Upper lobe of left lung (tissue), 6 donors: ENCODE measurements around the gene RPE. TPM values are rescaled to one million over a fixed set of nuclear protein-coding genes. Genes with fewer than 3 reads are reported as not detected.

Source experiments
- ATAC-seq, 2 donors: fragments of 200-7000 bp; cut with Tn5 transposase; one replicate each; pipeline ENCODE4 v1.9.1; 2022; ENCODE audit warnings: mild to moderate bottlenecking in 2 of 2, moderate library complexity in 2 of 2; ENCODE audit not compliant: low FRiP score in 2 of 2
- DNase-seq, 2 donors: peaks; one replicate each; pipeline ENCODE4 v3.0.0-alpha.2; 2019 to 2020
- H3K27ac ChIP-seq, 4 donors: fragments of 200-600 bp; sonication (generic); one replicate each; pipeline ENCODE4 v1.5.1; 2016 to 2019
- H3K27me3 ChIP-seq, 4 donors: fragments of 200-600 bp; sonication (generic); one replicate each; pipeline ENCODE4 v1.5.1; 2017 to 2019
- H3K36me3 ChIP-seq, 4 donors: fragments of 200-600 bp; sonication (generic); one replicate each; pipeline ENCODE4 v1.5.1; 2016 to 2019
- H3K4me1 ChIP-seq, 4 donors: fragments of 200-600 bp; sonication (generic); one replicate each; pipeline ENCODE4 v1.5.1; 2018 to 2019
- H3K4me3 ChIP-seq, 4 donors: fragments of 200-600 bp; sonication (generic); one replicate each; pipeline ENCODE4 v1.5.1; 2017 to 2019; ENCODE audit warnings: mild to moderate bottlenecking in 2 of 4, moderate library complexity in 1 of 4
- H3K9me3 ChIP-seq, 4 donors: fragments of 200-600 bp; sonication (generic); one replicate each; pipeline ENCODE4 v1.5.1; 2018 to 2019
- EP300 ChIP-seq, 4 donors: sonication (generic); formaldehyde crosslinking; IDR thresholded peaks; one replicate each; pipeline ENCODE4 v1.5.1; 2017; ENCODE audit warnings: antibody characterized with exemption in 4 of 4, control low read depth in 2 of 4
- POLR2A ChIP-seq, 4 donors: fragments of 450-650 bp; IDR thresholded peaks; one replicate each; pipeline ENCODE4 v1.5.1; 2016 to 2017; ENCODE audit warnings: antibody characterized with exemption in 4 of 4, mild to moderate bottlenecking in 2 of 4
- POLR2AphosphoS5 ChIP-seq, 2 donors: sonication (generic); formaldehyde crosslinking; IDR thresholded peaks; one replicate each; pipeline ENCODE4 v1.5.1; 2017; ENCODE audit warnings: antibody characterized with exemption in 2 of 2
- WGBS, 2 donors: methylation state at CpG; one replicate each; pipeline ENCODE4 v1.1.5; 2017 to 2018; 5-methylcytosine and 5-hydroxymethylcytosine counted together
- total RNA-seq, 6 donors: library from RNA; depleted of rRNA in 4 of 6; stranded (reverse); fragments of >200 nt in 4 of 6; gene quantifications; one replicate each; pipeline versions ENCODE4 v1.1.0 to v1.2.1, GENCODE V29; 2016 to 2021
- TF ChIP-seq, protein P1 (sequence below), 6 experiments: fragments of 450-650 bp in 4 of 6; fragments of 200-600 bp in 2 of 6; sonication (generic) in 2 of 6; IDR thresholded peaks; one replicate each; pipeline ENCODE4 v1.5.1; 2016 to 2019; ENCODE audit warnings: antibody characterized with exemption in 6 of 6
- donor health status: DM: no; HTN: no; CAD: no; lungs with moderate emphysema.
- donor health status: DM: no; HTN: yes; CAD: no; lungs with severe emphysema.

RPE gene
- total RNA-seq, 6 donors from 2014 or later: 15.7 to 46.0 (median 34.2) TPM

DNA sequence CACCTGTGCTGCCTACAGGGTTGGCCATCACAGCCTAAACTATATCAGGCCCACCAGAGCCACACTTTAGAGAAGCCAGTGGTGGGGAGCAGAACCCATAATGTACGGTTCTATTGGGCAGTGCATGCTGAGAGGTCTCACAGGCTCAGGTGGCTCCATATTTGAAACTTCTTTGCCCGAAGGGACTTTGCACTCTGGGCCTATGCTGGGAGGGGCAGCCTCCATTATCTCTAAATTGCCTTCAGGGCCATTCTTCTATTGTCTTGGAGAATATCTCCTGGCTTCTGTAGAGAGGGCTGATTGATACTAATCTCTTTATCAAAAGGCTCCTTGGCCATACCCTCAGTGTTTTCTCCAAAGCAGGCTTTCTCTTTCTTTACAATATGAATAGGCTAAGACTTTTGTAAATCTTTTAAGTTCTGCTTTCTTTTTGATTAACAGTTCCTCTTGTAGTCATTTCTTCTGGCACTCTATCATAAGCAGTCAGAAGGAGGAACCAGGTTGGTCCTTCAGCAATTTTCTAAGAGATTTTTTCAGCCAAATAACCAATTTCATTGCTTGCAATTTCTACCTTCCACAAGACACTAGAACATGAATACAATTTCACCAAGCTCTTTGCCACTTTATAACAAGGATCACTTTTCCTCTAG lies 44.5 kb downstream of the RPE start:
- Histone ChIP-seq H3K4me3 (no peak overlapping the region), H3K9me3 (peaks cover 0 to 3% (median 0%) of the 10 kb centered on the region in 4 donors), H3K4me1 (no peaks in the 10 kb centered on the region), H3K36me3 (peaks cover 0 to 18% (median 1%) of the 10 kb centered on the region in 4 donors), H3K27ac (no peak overlapping the region), H3K27me3 (no peaks in the 10 kb centered on the region)
- DNase-seq: no peak
- TF ChIP-seq, protein P1, sequence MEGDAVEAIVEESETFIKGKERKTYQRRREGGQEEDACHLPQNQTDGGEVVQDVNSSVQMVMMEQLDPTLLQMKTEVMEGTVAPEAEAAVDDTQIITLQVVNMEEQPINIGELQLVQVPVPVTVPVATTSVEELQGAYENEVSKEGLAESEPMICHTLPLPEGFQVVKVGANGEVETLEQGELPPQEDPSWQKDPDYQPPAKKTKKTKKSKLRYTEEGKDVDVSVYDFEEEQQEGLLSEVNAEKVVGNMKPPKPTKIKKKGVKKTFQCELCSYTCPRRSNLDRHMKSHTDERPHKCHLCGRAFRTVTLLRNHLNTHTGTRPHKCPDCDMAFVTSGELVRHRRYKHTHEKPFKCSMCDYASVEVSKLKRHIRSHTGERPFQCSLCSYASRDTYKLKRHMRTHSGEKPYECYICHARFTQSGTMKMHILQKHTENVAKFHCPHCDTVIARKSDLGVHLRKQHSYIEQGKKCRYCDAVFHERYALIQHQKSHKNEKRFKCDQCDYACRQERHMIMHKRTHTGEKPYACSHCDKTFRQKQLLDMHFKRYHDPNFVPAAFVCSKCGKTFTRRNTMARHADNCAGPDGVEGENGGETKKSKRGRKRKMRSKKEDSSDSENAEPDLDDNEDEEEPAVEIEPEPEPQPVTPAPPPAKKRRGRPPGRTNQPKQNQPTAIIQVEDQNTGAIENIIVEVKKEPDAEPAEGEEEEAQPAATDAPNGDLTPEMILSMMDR (IDR thresholded peaks at IDR 0.05): no peak
- TF ChIP-seq EP300 (IDR thresholded peaks at IDR 0.05): no peak
- TF ChIP-seq POLR2A (IDR thresholded peaks at IDR 0.05): no peak
- no peak for TF ChIP-seq POLR2AphosphoS5 (IDR thresholded peaks at IDR 0.05)
- 97% methylated on average over 2 of the region's 2 CpGs; no CpG with 5 or more reads in 1 of the 2 donors for WGBS, 2 donors
- peak; percentile 16 to 43 for ATAC-seq

GRCh38 chr2:210049831-210050230 lies 47.4 kb downstream of the RPE start:
- DNase-seq: no peak
- no peak for TF ChIP-seq POLR2A (IDR thresholded peaks at IDR 0.05)
- no peak for TF ChIP-seq EP300 (IDR thresholded peaks at IDR 0.05)
- TF ChIP-seq, protein P1 (IDR thresholded peaks at IDR 0.05): no peak
- TF ChIP-seq POLR2AphosphoS5 (IDR thresholded peaks at IDR 0.05): no peak
- H3K4me1 ChIP-seq: no peaks in the 10 kb centered on the region
- H3K4me3 ChIP-seq: no peak overlapping the region
- peaks cover under 1 to 6% (median 4%) of the 10 kb centered on the region in 4 donors for H3K9me3 ChIP-seq
- H3K27ac ChIP-seq: no peak overlapping the region
- H3K27me3 ChIP-seq: no peaks in the 10 kb centered on the region
- WGBS, 2 donors: 86 to 87% methylated on average over 1 of the region's 1 CpG
- no peak for ATAC-seq
- H3K36me3 ChIP-seq: peaks cover 0 to 26% (median 0%) of the 10 kb centered on the region in 4 donors

DNA sequence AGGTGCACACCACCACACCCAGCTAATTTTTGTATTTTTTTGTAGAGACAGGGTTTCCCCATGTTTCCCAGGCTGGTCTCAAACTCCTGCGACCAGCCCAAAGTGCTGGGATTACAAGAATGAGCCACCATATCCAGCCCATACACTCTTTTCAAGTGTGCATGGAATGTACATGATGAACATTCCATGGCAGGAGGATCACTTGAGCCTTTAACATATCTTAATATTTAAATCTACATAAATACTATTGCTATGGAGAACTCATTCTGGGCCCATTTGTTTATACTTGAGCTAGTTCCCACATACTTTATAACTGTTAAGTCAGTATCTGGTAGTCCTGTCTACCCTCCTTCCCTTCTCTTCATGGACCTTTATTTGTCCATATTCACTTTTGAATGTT lies 48.4 kb downstream of the RPE start:
- ATAC-seq: no peak

DNA sequence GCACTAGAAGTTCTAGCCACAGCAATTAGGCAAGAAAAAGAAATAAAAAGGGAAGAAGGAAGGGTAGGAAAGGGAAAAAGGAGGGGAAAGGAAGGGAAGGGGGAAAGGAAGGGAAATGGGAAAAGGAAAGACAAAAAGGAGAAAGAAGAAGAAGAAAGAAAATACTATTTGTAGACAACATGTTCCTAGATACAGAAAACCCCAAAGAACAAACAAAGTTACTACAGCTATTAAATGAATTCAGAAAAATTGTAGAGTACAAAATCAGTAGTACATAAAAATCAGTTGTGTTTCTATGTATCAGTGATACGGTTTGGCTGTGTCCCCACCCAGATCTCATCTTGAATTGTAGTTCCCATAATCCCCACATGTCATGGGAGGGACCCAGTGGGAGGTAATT lies 52.3 kb downstream of the RPE start:
- peaks cover 4 to 10% (median 6%) of the 10 kb centered on the region in 4 donors for H3K9me3 ChIP-seq
- no peaks in the 10 kb centered on the region for H3K27me3 ChIP-seq
- peaks cover 0 to 18% (median 1%) of the 10 kb centered on the region in 4 donors for H3K36me3 ChIP-seq
- ATAC-seq (no peak), DNase-seq (no peak)
- no peak for TF ChIP-seq POLR2A (IDR thresholded peaks at IDR 0.05)
- no peak for TF ChIP-seq POLR2AphosphoS5 (IDR thresholded peaks at IDR 0.05)
- TF ChIP-seq EP300 (IDR thresholded peaks at IDR 0.05): no peak
- TF ChIP-seq, protein P1 (IDR thresholded peaks at IDR 0.05): no peak
- no peak overlapping the region for H3K27ac ChIP-seq
- WGBS, 2 donors: 91 to 92% methylated on average over 1 of the region's 1 CpG
- no peaks in the 10 kb centered on the region for H3K4me1 ChIP-seq
- no peak overlapping the region for H3K4me3 ChIP-seq

More for the DNA sequence above, 48.4 kb downstream of the RPE start:
- DNase-seq: no peak
- H3K27me3 ChIP-seq: no peaks in the 10 kb centered on the region
- no peak overlapping the region for H3K27ac ChIP-seq
- no peak overlapping the region for H3K4me3 ChIP-seq
- TF ChIP-seq EP300 (IDR thresholded peaks at IDR 0.05) (no peak), POLR2AphosphoS5 (IDR thresholded peaks at IDR 0.05) (no peak), POLR2A (IDR thresholded peaks at IDR 0.05) (no peak)
- TF ChIP-seq, protein P1 (IDR thresholded peaks at IDR 0.05): no peak
- H3K4me1 ChIP-seq: no peaks in the 10 kb centered on the region
- 90 to 100% methylated on average over 1 of the region's 1 CpG for WGBS, 2 donors
- peaks cover 4 to 13% (median 6%) of the 10 kb centered on the region in 4 donors for H3K9me3 ChIP-seq
- peaks cover 0 to 25% (median under 1%) of the 10 kb centered on the region in 4 donors for H3K36me3 ChIP-seq

DNA sequence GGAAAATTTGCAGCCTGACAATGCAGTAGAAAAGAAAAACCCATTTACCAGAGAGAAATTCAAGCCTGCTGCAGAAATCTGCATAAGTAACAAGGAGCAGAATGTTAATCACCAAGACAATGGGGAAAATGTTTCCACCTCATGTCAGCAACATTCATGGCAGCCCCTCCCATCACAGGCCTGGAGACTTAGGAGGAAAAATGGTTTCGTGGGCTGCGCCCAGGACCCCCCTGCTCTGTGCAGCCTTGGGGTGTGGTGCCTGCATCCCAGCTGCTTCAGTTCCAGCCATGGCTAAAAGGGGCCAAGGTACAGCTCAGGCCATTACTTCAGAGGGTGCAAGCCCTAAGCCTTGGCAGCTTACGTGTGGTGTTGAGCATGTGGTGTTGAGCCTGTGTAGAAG lies 53.4 kb downstream of the RPE start:
- WGBS, 2 donors: 95 to 100% methylated on average over 3 of the region's 3 CpGs

More for the DNA sequence above, 53.4 kb downstream of the RPE start:
- Histone ChIP-seq H3K27ac (no peak overlapping the region), H3K27me3 (no peaks in the 10 kb centered on the region), H3K36me3 (peaks cover 0 to 18% (median 1%) of the 10 kb centered on the region in 4 donors), H3K4me1 (no peaks in the 10 kb centered on the region), H3K9me3 (peaks cover 4 to 10% (median 6%) of the 10 kb centered on the region in 4 donors), H3K4me3 (no peak overlapping the region)
- DNase-seq: peak in 1 of 2 donors; percentile 14
- no peak for ATAC-seq
- TF ChIP-seq, protein P1 (IDR thresholded peaks at IDR 0.05): no peak
- no peak for TF ChIP-seq POLR2A (IDR thresholded peaks at IDR 0.05)
- no peak for TF ChIP-seq EP300 (IDR thresholded peaks at IDR 0.05)
- no peak for TF ChIP-seq POLR2AphosphoS5 (IDR thresholded peaks at IDR 0.05)
